MV-4-11 (cell line): ENCODE results near the gene TRIM51G.
"Not testable (repeated sequence)": the region's sequence is repeated elsewhere in the genome, so short reads cannot be mapped to it uniquely, and the experiment has no call there.

ENCODE experiments used
- DNase-seq: peaks from one replicate; lab custom pipeline; 2025; lab: John Stamatoyannopoulos, UW

TRIM51G gene

GRCh38 chr11:48983785-48984184, at the start of gene TRIM51G:
TSS of gene TRIM51G (minus strand) at chr11:48983885. CDS start at chr11:48981695, 2,190 bp downstream.
- not testable (repeated sequence) for DNase-seq

GRCh38 chr11:49028523-49028922, 44.8 kb upstream of the TRIM51G start, which contains the start of gene TRIM49B:
TSS of gene TRIM49B (plus strand) at chr11:49028823. CDS start at chr11:49031600, 2,777 bp downstream.
- not testable (repeated sequence) for DNase-seq

- not testable (repeated sequence) for DNase-seq
These were observed 15.1 kb downstream of the TRIM51G start for GRCh38 chr11:48968592-48968991.

- DNase-seq: not testable (repeated sequence)
These were observed 28.2 kb downstream of the TRIM51G start for GRCh38 chr11:48955315-48956049.

GRCh38 chr11:48945796-48946195, 37.9 kb downstream of the TRIM51G start:
- not testable (repeated sequence) for DNase-seq
